HG03196 (cell line): ENCODE data around the gene NT5DC3.

Source experiments
- ATAC-seq: cut with Tn5 transposase; IDR thresholded peaks from one replicate; pipeline ENCODE4 v1.9.1; 2021; ENCODE audit not compliant: unreplicated experiment

Gene NT5DC3

GRCh38 chr12:103756443-103756842 is 84.6 kb downstream of the NT5DC3 start:
- ATAC-seq, result no peak

- ATAC-seq, result no peak
These were observed 85.6 kb downstream of the NT5DC3 start for GRCh38 chr12:103755425-103755824.

GRCh38 chr12:103751600-103751999 is 89.4 kb downstream of the NT5DC3 start:
- ATAC-seq, result no peak

GRCh38 chr12:103751171-103751570 is 89.9 kb downstream of the NT5DC3 start:
- ATAC-seq, result no peak

GRCh38 chr12:103748875-103749274 is 92.2 kb downstream of the NT5DC3 start:
- ATAC-seq, result no peak

DNA sequence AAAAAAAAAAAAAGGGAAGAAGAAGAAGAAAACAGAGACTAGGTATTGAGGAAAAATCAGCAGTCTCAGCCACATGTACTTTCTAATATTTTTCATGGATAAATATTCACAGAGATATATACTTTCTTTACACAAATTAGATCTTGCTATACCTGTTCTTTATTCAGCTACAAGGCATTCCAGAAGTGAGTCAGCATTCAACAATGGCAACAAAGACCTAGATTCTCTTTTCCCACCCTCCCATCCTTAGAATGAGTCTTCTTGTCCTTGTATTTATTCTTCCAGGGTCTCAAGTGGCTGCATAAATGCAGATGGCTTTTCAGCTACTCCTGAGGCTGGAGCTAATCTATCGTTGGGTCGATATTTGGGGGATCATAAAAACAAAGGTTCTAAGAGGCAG is 93.0 kb downstream of the NT5DC3 start:
- no peak for ATAC-seq

DNA sequence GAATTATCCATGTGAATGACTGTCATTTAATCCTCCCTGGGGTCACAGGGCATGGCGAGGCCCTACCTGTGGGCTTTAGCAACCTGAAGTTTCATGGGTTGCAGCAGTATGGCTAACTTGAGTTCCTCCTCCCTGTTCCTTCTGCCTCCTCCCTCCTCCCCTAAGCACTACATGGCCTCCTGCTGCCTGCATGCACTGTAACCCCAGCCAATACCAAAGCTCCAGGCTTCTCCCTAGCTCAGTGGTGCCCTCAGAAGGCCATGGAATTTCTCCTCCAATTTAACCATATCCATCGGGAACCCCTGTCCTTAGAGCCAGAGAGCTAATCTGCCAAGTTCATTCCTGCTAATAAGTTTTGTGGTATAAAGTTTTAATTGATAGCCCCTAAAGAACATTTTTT is 95.1 kb downstream of the NT5DC3 start:
- no peak for ATAC-seq

DNA sequence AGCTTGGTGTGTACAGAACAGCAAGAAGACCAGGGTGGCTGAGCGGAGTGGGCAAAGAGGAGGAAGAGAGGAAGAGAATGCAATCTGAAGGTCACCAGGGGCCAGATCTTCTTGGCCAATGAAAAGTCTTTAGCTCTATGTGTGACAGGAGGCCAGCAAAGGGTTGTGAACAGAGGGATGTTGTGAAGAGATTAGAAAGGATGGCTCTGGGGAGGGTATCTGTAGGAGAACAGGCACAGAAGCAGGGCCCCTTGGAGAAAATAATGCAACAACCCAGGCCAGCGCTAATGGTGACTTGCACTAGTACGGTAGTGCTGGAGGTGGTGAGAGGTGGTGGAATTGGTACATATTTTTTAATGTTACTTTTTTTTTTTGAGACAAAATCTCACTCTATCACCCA is 97.2 kb downstream of the NT5DC3 start:
- ATAC-seq, result no peak

GRCh38 chr12:103742349-103742932 is 98.6 kb downstream of the NT5DC3 start:
- ATAC-seq, result no peak

DNA sequence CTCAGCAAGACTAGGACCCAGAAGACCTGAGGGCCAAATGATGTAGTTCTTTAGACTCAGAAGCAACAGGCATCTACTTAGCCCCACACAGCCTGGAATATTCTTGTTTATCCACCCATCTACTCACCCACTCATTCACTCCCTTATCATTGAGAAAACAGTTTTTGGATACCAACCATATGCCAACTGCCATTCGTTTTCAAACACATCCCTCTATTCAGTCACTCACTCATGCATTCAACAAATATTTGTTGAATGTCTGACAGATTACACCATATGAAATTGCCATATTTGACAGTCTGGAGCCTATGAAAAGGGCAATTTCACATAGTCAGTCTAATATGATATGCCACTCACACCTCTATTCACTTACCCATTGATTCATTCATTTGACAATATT is 103.2 kb downstream of the NT5DC3 start:
- no peak for ATAC-seq

GRCh38 chr12:103736572-103736971 is 104.5 kb downstream of the NT5DC3 start:
- no peak for ATAC-seq

DNA sequence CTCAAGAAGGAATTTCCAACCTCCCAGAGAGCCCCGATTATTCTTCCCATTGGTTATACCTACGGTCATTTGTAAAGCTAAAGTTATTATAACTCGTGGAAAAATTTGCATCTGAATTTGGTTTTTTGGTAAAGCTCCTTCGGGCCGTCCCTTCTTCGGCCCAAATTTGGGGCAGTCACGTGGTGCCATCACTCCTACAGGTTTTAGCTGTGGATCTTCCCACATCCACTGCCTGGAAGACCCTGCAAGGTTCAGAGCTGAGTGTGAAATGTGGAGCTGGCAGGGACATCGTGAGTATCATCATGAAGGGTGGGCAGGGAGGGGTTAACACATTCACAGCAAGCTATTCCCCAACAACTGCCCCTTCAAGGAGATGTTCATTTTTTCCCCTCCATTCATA is 105.7 kb downstream of the NT5DC3 start:
- no peak for ATAC-seq

DNA sequence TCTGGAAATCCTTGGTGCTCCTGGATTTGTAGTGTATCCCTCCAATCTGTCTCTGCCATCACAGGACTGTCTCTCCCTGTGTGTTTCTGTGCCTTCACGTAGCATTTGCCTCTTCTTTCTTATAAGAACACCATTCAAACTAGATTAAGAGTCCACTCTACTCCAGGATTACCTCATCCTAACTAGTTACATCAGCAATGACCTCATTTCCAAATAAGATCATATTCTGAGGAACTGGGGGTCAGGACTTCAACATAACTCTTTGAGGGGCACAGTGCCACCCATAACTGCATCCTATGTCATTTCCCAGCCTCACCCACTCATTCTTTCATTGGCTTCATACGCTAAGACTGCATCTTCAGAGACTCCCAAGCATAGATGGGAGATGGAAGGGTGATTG is 106.2 kb downstream of the NT5DC3 start:
- no peak for ATAC-seq

DNA sequence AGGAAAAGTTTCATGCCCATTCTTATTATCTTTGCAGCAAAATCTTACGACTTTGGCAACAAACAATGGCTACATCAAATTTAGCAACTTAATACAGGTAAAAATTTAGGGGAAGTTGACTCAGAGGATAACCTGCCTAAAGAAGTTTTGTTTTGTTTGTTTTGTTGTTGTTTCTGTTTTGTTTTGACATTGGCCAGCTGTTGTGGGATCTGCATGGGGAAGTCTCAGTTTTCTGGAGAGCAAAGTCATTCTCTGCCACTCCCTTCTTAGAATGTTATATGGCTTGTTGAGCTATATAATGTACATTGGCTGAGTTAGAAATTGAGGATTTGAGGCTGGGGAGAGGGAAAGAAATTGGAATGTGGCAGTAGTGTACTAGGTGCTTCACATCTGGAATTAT is 109.5 kb downstream of the NT5DC3 start:
- ATAC-seq, result no peak

DNA sequence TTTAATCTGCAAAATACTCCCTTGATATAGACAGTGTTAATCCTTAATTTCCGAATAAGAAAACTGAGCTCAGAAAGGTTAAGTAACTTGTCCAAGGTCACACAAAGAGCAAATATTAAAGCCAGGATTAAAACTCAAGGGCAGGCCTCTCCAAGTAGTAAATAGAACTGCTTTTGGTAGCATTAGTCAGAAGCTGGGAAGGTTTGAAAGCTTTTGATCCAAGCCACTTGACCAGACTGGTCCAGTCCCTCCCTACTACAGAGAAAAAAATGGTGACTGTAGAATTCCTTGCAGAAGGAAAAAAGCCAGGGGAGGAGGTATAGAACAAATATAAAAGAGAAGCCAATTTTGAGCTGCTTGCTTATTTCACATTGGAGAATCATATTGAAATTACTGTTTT is 111.5 kb downstream of the NT5DC3 start:
- ATAC-seq, result no peak

DNA sequence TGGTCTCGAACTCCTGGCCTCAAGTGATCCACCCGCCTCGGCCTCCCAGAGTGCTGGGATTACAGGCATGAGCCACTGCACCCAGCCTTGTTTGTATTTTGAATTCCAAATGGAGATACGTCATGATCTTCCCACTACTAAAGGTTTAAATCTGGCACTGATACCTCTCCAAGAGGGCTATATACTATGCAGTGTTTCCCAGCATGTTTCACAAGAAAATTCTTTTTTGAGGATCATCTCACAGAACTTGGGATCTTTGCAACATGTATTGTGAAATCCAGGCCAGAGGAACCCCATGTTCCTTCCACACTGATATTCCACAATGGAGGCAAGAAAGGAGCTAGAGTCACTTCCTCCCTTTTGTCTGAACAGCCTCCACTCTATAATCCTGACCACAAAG is 112.7 kb downstream of the NT5DC3 start:
- ATAC-seq, result no peak

DNA sequence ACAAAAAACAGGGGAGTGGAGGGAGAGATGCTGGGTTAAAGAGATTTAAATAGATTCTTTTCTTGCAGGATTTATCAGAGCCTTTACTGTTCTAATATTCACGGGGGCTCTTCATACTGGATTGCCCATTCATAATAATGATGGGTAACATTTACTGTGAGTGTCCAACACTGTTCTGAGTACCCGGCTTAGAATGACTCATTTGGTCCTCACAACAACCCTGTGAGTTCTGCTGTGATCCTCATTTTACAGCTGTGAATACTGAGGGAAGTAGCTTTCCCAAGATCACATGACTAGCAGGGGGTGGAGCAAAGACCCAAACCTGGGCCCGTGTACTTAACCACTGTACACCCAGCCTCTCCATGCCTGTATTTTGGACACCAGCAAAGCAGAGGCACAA is 113.4 kb downstream of the NT5DC3 start:
- ATAC-seq, result no peak

DNA sequence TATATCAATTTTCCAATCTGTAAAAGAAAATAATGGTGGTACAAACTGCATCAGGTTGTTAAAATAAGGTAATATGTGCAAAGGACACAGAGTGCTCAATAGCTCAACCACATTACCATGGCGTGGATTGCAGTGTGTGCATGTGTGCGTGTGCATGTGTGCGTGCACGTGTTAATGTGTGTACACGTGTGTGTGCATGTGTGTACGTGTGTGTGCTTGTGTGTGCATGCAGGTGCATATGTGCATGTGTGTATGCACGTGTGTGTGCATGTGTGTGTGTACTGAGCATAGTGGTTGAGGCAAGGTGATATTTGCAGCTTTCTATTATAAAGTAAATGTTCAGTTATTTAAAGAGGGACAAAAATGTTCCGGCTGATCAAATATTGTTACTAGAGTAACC is 115.6 kb downstream of the NT5DC3 start:
- ATAC-seq, result no peak
